GM10266 (cell line): ENCODE measurements around the gene GNLY.

Source experiments
- DNase-seq: peaks from one replicate; pipeline ENCODE4 v3.0.0; 2012; ENCODE audit errors: extremely low spot score
- CTCF ChIP-seq: IDR thresholded peaks from 2 replicates; pipeline ENCODE4 v1.5.1; 2012; ENCODE audit warnings: mild to moderate bottlenecking, low read depth; ENCODE audit not compliant: control insufficient read depth, insufficient read depth; ENCODE audit errors: missing control alignments

The GNLY gene

GRCh38 chr2:85730686-85731230, 36.6 kb downstream of the GNLY start:
- no peak for TF ChIP-seq CTCF
- no peak for DNase-seq

- TF ChIP-seq CTCF = no peak
- no peak for DNase-seq
These were observed 37.4 kb downstream of the GNLY start for GRCh38 chr2:85731606-85732005.

- no peak for TF ChIP-seq CTCF
- DNase-seq = no peak
These were observed 38.4 kb downstream of the GNLY start for GRCh38 chr2:85732467-85733120.

- DNase-seq = no peak
- TF ChIP-seq CTCF = no peak
These were observed 39.2 kb downstream of the GNLY start for GRCh38 chr2:85733121-85733960.

GRCh38 chr2:85734015-85734414, 39.9 kb downstream of the GNLY start:
- no peak for TF ChIP-seq CTCF
- no peak for DNase-seq

GRCh38 chr2:85734942-85735608, 40.9 kb downstream of the GNLY start:
- no peak for DNase-seq
- no peak for TF ChIP-seq CTCF
